GM12878 (cell line): Measurements from ENCODE around the gene ADAMTS13. TPM values are rescaled to one million over a fixed set of nuclear protein-coding genes. Genes with fewer than 3 reads are reported as not detected.

Source experiments
- ATAC-seq: fragments of 200-7000 bp; cut with Tn5 transposase; 3 replicates; pipeline ENCODE4 v1.9.1; 2020; ENCODE audit warnings: mild to moderate bottlenecking, moderate library complexity
- BruUV-seq: library from RNA; stranded (reverse); fragments of 400-500 nt; replicated peaks from 2 replicates; lab custom pipeline; 2021; lab: Mats Ljungman, UMichigan
- CTCF ChIA-PET: fragments of 300-600 bp; sonication (Branson Sonifier 250); formaldehyde crosslinking; extraction: SDS; loops from one replicate; lab custom pipeline; 2021; ENCODE audit warnings: inconsistent platforms; lab: Yijun Ruan, JAX
- POLR2A ChIA-PET: fragments of 350-600 bp; formaldehyde crosslinking; extraction: SDS; loops from one replicate; lab custom pipeline; 2021; ENCODE audit warnings: inconsistent platforms; lab: Charles Lee
- RAD21 ChIA-PET: fragments of 300-600 bp; sonication (Branson Sonifier 250); formaldehyde crosslinking; loops from one replicate; lab custom pipeline; 2023; ENCODE audit warnings: antibody characterized with exemption; ENCODE audit not compliant: unreplicated experiment; lab: Charles Lee
- SMC1A ChIA-PET: fragments of 300-600 bp; sonication (Branson Sonifier 250); formaldehyde crosslinking; loops from one replicate; lab custom pipeline; 2023; ENCODE audit not compliant: unreplicated experiment, uncharacterized antibody; lab: Charles Lee
- DNase-seq: peaks from one replicate; pipeline ENCODE4 v3.0.0-alpha.2; 2011; ENCODE audit warnings: low read depth, low spot score
- FAIRE-seq: peaks from 3 replicates; lab custom pipeline; 2011; peaks lifted over from hg19 to GRCh38; lab: Jason Lieb, UNC
- H2AFZ ChIP-seq: 2 replicates; pipeline ENCODE4 v1.6.0; 2011; ENCODE audit warnings: low read depth, low read length, control low read depth; ENCODE audit not compliant: control insufficient read depth
- H3K27ac ChIP-seq: 2 replicates; pipeline ENCODE4 v1.5.1; 2011; ENCODE audit warnings: control low read depth; ENCODE audit not compliant: control insufficient read depth, insufficient read depth
- H3K27me3 ChIP-seq, 2 experiments: replicated peaks in 1 of 2; 2 replicates each; pipeline versions ENCODE4 v1.6.0 to v1.6.1; 2011; ENCODE audit warnings: low read length in 1 of 2; ENCODE audit not compliant: control insufficient read depth in 2 of 2, insufficient read depth in 2 of 2
- H3K36me3 ChIP-seq, 2 experiments: 2 replicates each; pipeline ENCODE4 v1.5.1; 2011; ENCODE audit warnings: low read length in 1 of 2; ENCODE audit not compliant: control insufficient read depth in 2 of 2, insufficient read depth in 2 of 2
- H3K4me1 ChIP-seq: 2 replicates; pipeline ENCODE4 v1.6.1; 2011; ENCODE audit warnings: mild to moderate bottlenecking, low read length, moderate library complexity, mixed read lengths; ENCODE audit not compliant: control insufficient read depth, insufficient read depth
- H3K4me2 ChIP-seq: 2 replicates; pipeline ENCODE4 v1.6.0; 2011; ENCODE audit warnings: control low read depth; ENCODE audit not compliant: control insufficient read depth, insufficient read depth
- H3K4me3 ChIP-seq: fragments of 200-600 bp; sonication (generic); 2 replicates; pipeline ENCODE4 v1.5.1; 2016
- H3K79me2 ChIP-seq: 2 replicates; pipeline ENCODE4 v1.6.0; 2011; ENCODE audit warnings: low read length; ENCODE audit not compliant: control insufficient read depth, insufficient read depth
- H3K9ac ChIP-seq: 2 replicates; pipeline ENCODE4 v1.8.0; 2011; ENCODE audit warnings: low read length, control low read depth, mixed read lengths; ENCODE audit not compliant: control insufficient read depth, insufficient read depth
- H3K9me3 ChIP-seq: replicated peaks from 3 replicates; pipeline ENCODE4 v1.5.1; 2011; ENCODE audit warnings: mild to moderate bottlenecking, low read length; ENCODE audit not compliant: control insufficient read depth, insufficient read depth
- H4K20me1 ChIP-seq: 2 replicates; pipeline ENCODE4 v1.6.0; 2011; ENCODE audit not compliant: control insufficient read depth, insufficient read depth
- BMI1 ChIP-seq: fragments of 450-650 bp; IDR thresholded peaks from 2 replicates; pipeline ENCODE4 v1.6.1; 2016; ENCODE audit warnings: mild to moderate bottlenecking, moderate library complexity, borderline replicate concordance
- CTCF ChIP-seq, 3 experiments: IDR thresholded peaks in 2 of 3; conservative IDR thresholded peaks in 1 of 3; 2 replicates each; pipeline ENCODE4 v1.5.1; 2011; ENCODE audit warnings: low read depth in 3 of 3, low read length in 3 of 3, mild to moderate bottlenecking in 3 of 3, control low read depth in 2 of 3, moderate library complexity in 2 of 3, inconsistent platforms in 1 of 3, mixed read lengths in 1 of 3; ENCODE audit not compliant: control insufficient read depth in 2 of 3, insufficient read depth in 1 of 3; ENCODE audit errors: extremely low read depth in 1 of 3
- GABPA ChIP-seq: IDR thresholded peaks from 2 replicates; pipeline ENCODE4 v1.6.1; 2014; ENCODE audit warnings: antibody characterized with exemption, low read depth, mild to moderate bottlenecking, inconsistent platforms
- IKZF1 ChIP-seq: fragments of 450-650 bp; conservative IDR thresholded peaks from 2 replicates; pipeline ENCODE4 v1.6.1; 2017; ENCODE audit warnings: antibody characterized with exemption, mild to moderate bottlenecking
- IKZF2 ChIP-seq, 2 experiments: fragments of 450-650 bp; IDR thresholded peaks; 2 replicates each; pipeline ENCODE4 v1.6.1; 2017; ENCODE audit warnings: mild to moderate bottlenecking in 2 of 2, moderate library complexity in 2 of 2
- KLF5 ChIP-seq: fragments of 450-650 bp; IDR thresholded peaks from 2 replicates; pipeline ENCODE4 v1.6.1; 2014; ENCODE audit warnings: mild to moderate bottlenecking; ENCODE audit not compliant: partially characterized antibody
- LARP7 ChIP-seq: fragments of 450-650 bp; IDR thresholded peaks from 2 replicates; pipeline ENCODE4 v1.6.1; 2017; ENCODE audit warnings: mild to moderate bottlenecking
- MEF2B ChIP-seq: fragments of 450-650 bp; IDR thresholded peaks from 2 replicates; pipeline ENCODE4 v1.6.1; 2018; ENCODE audit warnings: mild to moderate bottlenecking, moderate library complexity; ENCODE audit not compliant: partially characterized antibody, poor library complexity, severe bottlenecking
- NKRF ChIP-seq: fragments of 450-650 bp; conservative IDR thresholded peaks from 2 replicates; pipeline ENCODE4 v1.6.1; 2017; ENCODE audit warnings: mild to moderate bottlenecking, moderate library complexity
- NRF1 ChIP-seq: conservative IDR thresholded peaks from 2 replicates; pipeline ENCODE4 v1.6.1; 2011; ENCODE audit warnings: mild to moderate bottlenecking, low read depth, low read length, improper control_type of control experiment
- PAX5 ChIP-seq: IDR thresholded peaks from 2 replicates; pipeline ENCODE4 v1.6.1; 2011; ENCODE audit warnings: low read depth, low read length, borderline replicate concordance
- POLR2A ChIP-seq: IDR thresholded peaks from 2 replicates; pipeline ENCODE4 v1.6.1; 2011; ENCODE audit warnings: low read depth, mild to moderate bottlenecking, low read length
- POU2F2 ChIP-seq: IDR thresholded peaks from 3 replicates; pipeline ENCODE4 v1.6.1; 2011; ENCODE audit warnings: low read depth, mild to moderate bottlenecking, low read length, borderline replicate concordance
- SMARCA5 ChIP-seq: fragments of 450-650 bp; IDR thresholded peaks from 2 replicates; pipeline ENCODE4 v1.6.1; 2017; ENCODE audit warnings: mild to moderate bottlenecking
- SMC3 ChIP-seq: IDR thresholded peaks from 2 replicates; pipeline ENCODE4 v1.6.1; 2011; ENCODE audit warnings: low read length, improper control_type of control experiment, borderline replicate concordance
- SUPT20H ChIP-seq: IDR thresholded peaks from 2 replicates; pipeline ENCODE4 v1.6.1; 2011; ENCODE audit warnings: low read depth, mild to moderate bottlenecking, low read length, moderate library complexity, borderline replicate concordance; ENCODE audit not compliant: control insufficient read depth
- TAF1 ChIP-seq: IDR thresholded peaks from 2 replicates; pipeline ENCODE4 v1.6.1; 2011; ENCODE audit warnings: mild to moderate bottlenecking, low read depth, low read length, borderline replicate concordance
- YY1 ChIP-seq: IDR thresholded peaks from 2 replicates; pipeline ENCODE4 v1.6.1; 2011; ENCODE audit warnings: low read depth, mild to moderate bottlenecking, low read length
- ZZZ3 ChIP-seq: IDR thresholded peaks from 2 replicates; pipeline ENCODE4 v1.6.1; 2011; ENCODE audit warnings: low read depth; ENCODE audit not compliant: control insufficient read depth, insufficient read length
- WGBS: methylation state at CpG from one replicate; pipeline ENCODE4 v1.1.6; 2016; ENCODE audit warnings: low lambda C conversion rate; ENCODE audit not compliant: insufficient replicate concordance, insufficient coverage; ENCODE audit errors: missing lambda C conversion rate; 5-methylcytosine and 5-hydroxymethylcytosine counted together
- in situ Hi-C: fragments of 300-500 bp; cut with MboI; formaldehyde crosslinking; loops from 9 replicates; pipeline ENCODE4 v1.14.3; 2018; ENCODE audit warnings: mixed read lengths
- intact Hi-C: fragments of 100-400 bp; cut with micrococcal nuclease; formaldehyde crosslinking; loops from one replicate; pipeline ENCODE4 v1.14.2; 2022; ENCODE audit not compliant: unreplicated experiment
- polyA plus RNA-seq, 11 experiments: library from polyadenylated mRNA; depleted of rRNA in 4 of 11; unstranded in 6 of 11; stranded (reverse) in 5 of 11; fragments of >200 nt; fragmentation: Nextera tagmentation in 4 of 11; fragmentation: Illumina TruSeq in 1 of 11; extraction: Ambion mirVana in 4 of 11; extraction: Trizol in 1 of 11; gene quantifications; 1 replicate in 1 of 11; 2 replicates in 10 of 11; pipeline versions ENCODE4 v1.2.1 to v1.2.3, GENCODE V29; 2011 to 2016; ENCODE audit warnings: inconsistent platforms in 2 of 11, missing spikeins in 2 of 11, low read depth in 1 of 11
- total RNA-seq, 4 experiments: library from RNA; depleted of rRNA in 3 of 4; stranded (reverse); fragments of >200 nt in 3 of 4; fragmentation: Illumina TruSeq in 1 of 4; extraction: Trizol in 1 of 4; gene quantifications; 2 replicates each; pipeline versions ENCODE4 v1.2.1 to v1.2.3, GENCODE V29; 2013 to 2021

ADAMTS13 gene
- total and polyA plus RNA-seq, 10 of the 15 experiments (the other 5 are each of a cell fraction or from before 2014, with no cell fraction given): 0.08 to 2.4 (median 0.28) TPM

GRCh38 chr9:133459476-133460404 is 37.6 kb downstream of the ADAMTS13 start, which contains the start of gene CACFD1:
TSS of gene CACFD1 (plus strand) at chr9:133459978. CDS start at chr9:133460067, 89 bp downstream.
- peak within 1 kb of the TSS; percentile 97 for H3K4me3 ChIP-seq
- peak; percentile 88 for ATAC-seq
- 1% methylated on average over 70 of the region's 86 CpGs for WGBS
- SMC1A ChIA-PET: interaction anchor here (1.0 to 1.9 kb wide), 5 partner anchors 17 to 44 kb away, joined by 3 to 9 read pairs (median 5); partner anchors contain the start of genes ADAMTS13 and SLC2A6
- no peaks in the 10 kb centered on the region; a peak in 2 of 4 replicates for H3K27me3 ChIP-seq
- peak within 1 kb of the TSS; percentile 63 for H3K27ac ChIP-seq
- no peaks in the 10 kb centered on the region for H3K36me3 ChIP-seq
- H3K4me1 ChIP-seq: peaks cover 9% of the 10 kb centered on the region
- RAD21 ChIA-PET: interaction anchor here (0.7 to 2.9 kb wide), 10 partner anchors 18 to 1888 kb away, joined by 3 to 20 read pairs (median 4); partner anchors contain the start of genes GFI1B and SLC2A6
- H2AFZ ChIP-seq: peak within 1 kb of the TSS; percentile 95
- CTCF ChIA-PET: interaction anchor here (0.6 to 2.8 kb wide), 9 partner anchors 19 to 534 kb away, joined by 3 to 17 read pairs (median 3); partner anchors contain the start of gene SLC2A6
- no TSS peak for BruUV-seq
- POLR2A ChIA-PET: interaction anchor here (0.5 to 2.2 kb wide), 14 partner anchors 9 to 485 kb away, joined by 3 to 27 read pairs (median 3); partner anchors contain the start of genes MED22, RPL7A and SLC2A6
- DNase-seq: peak; percentile 65
- H3K9ac ChIP-seq: peak within 1 kb of the TSS; percentile 64; the same call in 1 of the 2 replicates
- in situ Hi-C loops (no loop called here), intact Hi-C loops (loop anchor here (1.0 kb wide), 1 partner anchor 19 kb away; no protein-coding TSS in a partner anchor)
- FAIRE-seq: peak; percentile 80
- H4K20me1 ChIP-seq: no peaks in the 10 kb centered on the region
- H3K9me3 ChIP-seq: no peaks in the 10 kb centered on the region
- H3K4me2 ChIP-seq: peak within 1 kb of the TSS; percentile 85
- H3K79me2 ChIP-seq: no peaks in the 10 kb centered on the region
- TF ChIP-seq KLF5 (peak; percentile 23), POLR2A (peak; percentile 83), MEF2B (peak; percentile 83), PAX5 (no peak), SMARCA5 (0 out of 2 replicates have a peak, but pooled peaks have one; percentile 52), CTCF (IDR thresholded peaks at IDR 0.05 in 2 of 3, conservative IDR thresholded peaks at IDR 0.05 in 1 of 3; ENCODE audit: control insufficient read depth in 2 of 3, extremely low read depth in 1 of 3, insufficient read depth in 1 of 3, low read depth in 3 of 3, low read length in 3 of 3) (peak in 1 of 3 experiments; percentile 7; a peak in 1 of 6 replicates), TAF1 (0 out of 2 replicates have a peak, but pooled peaks have one; percentile 24), LARP7 (peak; percentile 67), NRF1 (peak; percentile 57), IKZF2 (IDR thresholded peaks at IDR 0.05) (no peak), SMC3 (no peak), SUPT20H (no peak), GABPA (no peak), POU2F2 (peak; percentile 98), ZZZ3 (no peak), IKZF1 (peak; percentile 66; the same call in 1 of the 2 replicates), BMI1 (0 out of 2 replicates have a peak, but pooled peaks have one; percentile 27), NKRF (peak; percentile 46; the same call in 1 of the 2 replicates), YY1 (0 out of 2 replicates have a peak, but pooled peaks have one; percentile 7)
